Measurements from ENCODE around the gene NHERF2. TPM values are rescaled to one million over a fixed set of nuclear protein-coding genes. Genes with fewer than 3 reads are reported as not detected.

Gene NHERF2
- 18.6 and 20.8 TPM in 2 replicates for total RNA-seq (2012; rRNA removed)
- polyA plus RNA-seq (2012; rRNA removed): 77.8 and 96.6 TPM in 2 replicates
- 98.1 and 126 TPM in 2 replicates for polyA plus RNA-seq (2012; cell fraction: cytosol; rRNA removed)
- 54.5 and 134 TPM in 2 replicates for polyA plus RNA-seq (2012; cell fraction: nucleus; rRNA removed; ENCODE audit: low replicate concordance)
- percentile 50 among the genes with signal in this experiment for Bru-seq, nascent RNA
- percentile 66 among the genes with signal in this experiment for BruChase-seq, experiment 1, labeled RNA remaining after a 6-hour chase
- percentile 64 among the genes with signal in this experiment for BruChase-seq, experiment 2, labeled RNA remaining after a 2-hour chase
- long read RNA-seq, transcript SLC9A3R2-204 (6 exons, 1,037 nt): minor isoform, 12 of 195 reads
- long read RNA-seq, transcript SLC9A3R2-201 (7 exons, 2,194 nt): major isoform, 115 of 195 reads
- long read RNA-seq, transcript SLC9A3R2-202 (7 exons, 1,564 nt): minor isoform, 30 of 195 reads
- long read RNA-seq, partial matches to known transcripts: 12 of 195 reads
- long read RNA-seq, other reads (novel, unspliced or antisense): 18 of 195 reads

GRCh38 chr16:2026461-2027023, at the start of gene NHERF2:
NHERF2 (plus strand) TSS chr16:2026902; CDS start chr16:2027006, 104 bp downstream.
- POLR2A ChIA-PET (ENCODE audit: unreplicated experiment): interaction anchor here (0.6 kb wide), 1 partner anchor 130 kb away, joined by 6 read pairs; no protein-coding TSS in a partner anchor
- H3K4me1 ChIP-seq (ENCODE audit: control insufficient read depth, insufficient read depth, low read length): peaks cover 20% of the 10 kb centered on the region

More at GRCh38 chr16:2026461-2027023, at the start of gene NHERF2:
- peak within 1 kb of the TSS; percentile 93 for H3K4ac ChIP-seq (ENCODE audit: low read depth, low read length)
- H3K23ac ChIP-seq (ENCODE audit: low read depth, low read length): peak within 1 kb of the TSS; percentile 94
- peak within 1 kb of the TSS; percentile 75 for H3K27ac ChIP-seq (ENCODE audit: insufficient read depth, low read length)
- TF ChIP-seq ELK1 (IDR thresholded peaks at IDR 0.05; ENCODE audit: borderline replicate concordance, low read depth, low read length) (no peak), MXI1 (IDR thresholded peaks at IDR 0.05; ENCODE audit: borderline replicate concordance, low read depth, low read length) (peak; percentile 8; the same call in 1 of the 2 replicates)
- ATAC-seq (ENCODE audit: low read depth) (peak; percentile 57), DNase-seq (no peak)
- H2BK15ac ChIP-seq (ENCODE audit: low read depth, low read length): peak within 1 kb of the TSS; percentile 69; the same call in 1 of the 3 replicates
- peak within 1 kb of the TSS; percentile 85 for H2BK120ac ChIP-seq (ENCODE audit: low read depth, low read length)
- peak within 1 kb of the TSS; percentile 96 for H4K5ac ChIP-seq (ENCODE audit: low read depth, low read length)
- no peaks in the 10 kb centered on the region for H3K9me3 ChIP-seq (ENCODE audit: control insufficient read depth, insufficient read depth, low read length)
- peaks cover 9% of the 10 kb centered on the region for H3K9me1 ChIP-seq (ENCODE audit: insufficient read depth, low read length)
- H3K14ac ChIP-seq (replicated peaks; ENCODE audit: low read depth, low read length): peak within 1 kb of the TSS; percentile 97
- intact Hi-C loops (cut with micrococcal nuclease) (no loop called here), dilution Hi-C loops (cut with HindIII; ENCODE audit: low sequenced_read_pairs, unreplicated experiment) (no loop called here), in situ Hi-C loops (cut with MboI; ENCODE audit: low sequenced_read_pairs) (no loop called here)
- no peak within 1 kb of the TSS; the same call in 1 of the 2 replicates for H3K56ac ChIP-seq (ENCODE audit: extremely low read depth, insufficient read depth, low read length)
- BruUV-seq (replicated peaks): no TSS peak
- H2AFZ ChIP-seq (replicated peaks; ENCODE audit: low read length, poor library complexity): peak within 1 kb of the TSS; percentile 93
- H2AK5ac ChIP-seq (ENCODE audit: low read depth, low read length): peak within 1 kb of the TSS; percentile 99
- peak within 1 kb of the TSS; percentile 57 for H2BK20ac ChIP-seq (ENCODE audit: low read depth, low read length)
- no peaks in the 10 kb centered on the region for H3K27me3 ChIP-seq (ENCODE audit: control insufficient read depth, insufficient read depth, low read length)
- H3K18ac ChIP-seq (ENCODE audit: low read depth, low read length): peak within 1 kb of the TSS; percentile 86
- H3K9ac ChIP-seq (ENCODE audit: low read depth, low read length): peak within 1 kb of the TSS; percentile 92
- peak within 1 kb of the TSS; percentile 80 for H4K91ac ChIP-seq (ENCODE audit: insufficient read depth, low read depth, low read length)
- peak within 1 kb of the TSS; percentile 85 to 86; a peak in 3 of 4 replicates for H4K8ac ChIP-seq (ENCODE audit: low read depth in 2 of 2, low read length in 2 of 2)
- H3K36me3 ChIP-seq (ENCODE audit: control insufficient read depth, insufficient read depth, low read length): peaks cover 16% of the 10 kb centered on the region; the same call in 1 of the 2 replicates
- CTCF ChIA-PET: no interaction called here
- H4K20me1 ChIP-seq (ENCODE audit: insufficient read depth, low read length): peaks cover 15% of the 10 kb centered on the region
- H2BK5ac ChIP-seq (ENCODE audit: low read depth, low read length, poor library complexity, severe bottlenecking): peak within 1 kb of the TSS; percentile 82
- H3K4me2 ChIP-seq (ENCODE audit: low read depth, low read length): peak within 1 kb of the TSS; percentile 97
- 2% methylated on average over 26 of the region's 59 CpGs; no CpG with 5 or more reads in 1 of the 2 experiments for WGBS, 2 experiments (ENCODE audit: extremely low coverage in 2 of 2, insufficient read length in 1 of 2)
- peak within 1 kb of the TSS; percentile 96 for H2AK9ac ChIP-seq (replicated peaks; ENCODE audit: low read depth, low read length, poor library complexity)
- H3K79me1 ChIP-seq (ENCODE audit: low read depth in 1 of 2, low read length in 2 of 2): peaks cover 6 to 44% of the 10 kb centered on the region in 2 experiments
- peak within 1 kb of the TSS; percentile 70 for H3K4me3 ChIP-seq (ENCODE audit: insufficient read depth, low read depth, low read length)
